Neural cell (in vitro differentiated cells): Measurements from ENCODE around the gene S100PBP. TPM values are rescaled to one million over a fixed set of nuclear protein-coding genes. Genes with fewer than 3 reads are reported as not detected.

Experiments
- H2AFZ ChIP-seq: fragments of 200-600, 300-800 bp; sonication (generic), shearing (Covaris generic); 2 replicates; pipeline ENCODE4 v1.6.0; 2014; ENCODE audit warnings: low read depth, mild to moderate bottlenecking, antibody characterized with exemption, low read length, moderate library complexity
- H3F3A ChIP-seq: fragments of 200-600 bp; shearing (Covaris generic); 2 replicates; pipeline ENCODE4 v1.6.1; 2016; ENCODE audit warnings: mild to moderate bottlenecking, moderate library complexity, mixed read lengths, antibody characterized with exemption, low read length; ENCODE audit not compliant: insufficient read depth, poor library complexity, severe bottlenecking
- H3K27ac ChIP-seq: fragments of 200-600, 300-800 bp; sonication (generic), shearing (Covaris generic); 2 replicates; pipeline ENCODE4 v1.5.1; 2014; ENCODE audit warnings: mild to moderate bottlenecking, low read length, moderate library complexity
- H3K27me3 ChIP-seq: fragments of 300-800, 200-600 bp; sonication (generic), shearing (Covaris generic); 2 replicates; pipeline ENCODE4 v1.6.0; 2014; ENCODE audit warnings: mild to moderate bottlenecking, low read depth, low read length, moderate library complexity; ENCODE audit not compliant: insufficient read depth
- H3K36me3 ChIP-seq: fragments of 300-800, 200-600 bp; sonication (generic), shearing (Covaris generic); 2 replicates; pipeline ENCODE4 v1.5.1; 2014; ENCODE audit warnings: mild to moderate bottlenecking, antibody characterized with exemption, low read length, moderate library complexity; ENCODE audit not compliant: insufficient read depth
- H3K4me2 ChIP-seq: fragments of 300-800, 200-600 bp; sonication (generic), shearing (Covaris generic); 2 replicates; pipeline ENCODE4 v1.6.0; 2014; ENCODE audit warnings: mild to moderate bottlenecking, low read length
- H3K4me3 ChIP-seq: fragments of 300-800, 200-600 bp; sonication (generic), shearing (Covaris generic); 2 replicates; pipeline ENCODE4 v1.5.1; 2014; ENCODE audit warnings: mild to moderate bottlenecking, low read length, moderate library complexity
- H3K79me2 ChIP-seq: fragments of 200-600 bp; shearing (Covaris generic); replicated peaks from 2 replicates; pipeline ENCODE4 v1.6.0; 2014; ENCODE audit warnings: mild to moderate bottlenecking, low read length, moderate library complexity; ENCODE audit not compliant: insufficient read depth
- H3K9ac ChIP-seq: fragments of 300-800, 200-600 bp; sonication (generic), shearing (Covaris generic); 2 replicates; pipeline ENCODE4 v1.6.1; 2016; ENCODE audit warnings: mild to moderate bottlenecking, low read length, mixed read lengths
- H3K9me2 ChIP-seq: fragments of 200-600 bp; shearing (Covaris generic); 2 replicates; pipeline ENCODE4 v1.6.1; 2016; ENCODE audit warnings: mild to moderate bottlenecking, low read length, mixed read lengths; ENCODE audit not compliant: insufficient read depth
- H3K9me3 ChIP-seq: fragments of 200-600, 300-800 bp; sonication (generic), shearing (Covaris generic); 2 replicates; pipeline ENCODE4 v1.6.1; 2016; ENCODE audit warnings: mild to moderate bottlenecking, mixed run types, low read length, moderate library complexity, mixed read lengths
- H4K20me1 ChIP-seq: fragments of 200-600 bp; shearing (Covaris generic); 2 replicates; pipeline ENCODE4 v1.6.1; 2016; ENCODE audit warnings: mild to moderate bottlenecking, mixed run types; ENCODE audit not compliant: insufficient read depth
- EP300 ChIP-seq: fragments of 450-650 bp; conservative IDR thresholded peaks from 2 replicates; pipeline ENCODE4 v1.6.1; 2014; ENCODE audit warnings: antibody characterized with exemption, mild to moderate bottlenecking, moderate library complexity; ENCODE audit not compliant: poor library complexity, severe bottlenecking
- EZH2 ChIP-seq: fragments of 200-600, 300-800 bp; shearing (Covaris generic), sonication (generic); IDR thresholded peaks from 2 replicates; pipeline ENCODE4 v1.6.1; 2014; ENCODE audit warnings: antibody characterized with exemption, low read length, borderline replicate concordance, mild to moderate bottlenecking; ENCODE audit not compliant: insufficient read depth, poor library complexity, severe bottlenecking
- MXI1 ChIP-seq: fragments of 450-650 bp; conservative IDR thresholded peaks from 2 replicates; pipeline ENCODE4 v1.6.1; 2014; ENCODE audit warnings: antibody characterized with exemption, mild to moderate bottlenecking; ENCODE audit not compliant: poor library complexity, severe bottlenecking
- POLR2AphosphoS5 ChIP-seq: IDR thresholded peaks from 2 replicates; pipeline ENCODE4 v1.6.1; 2012
- RAD21 ChIP-seq: fragments of 450-650 bp; conservative IDR thresholded peaks from 2 replicates; pipeline ENCODE4 v1.6.1; 2014; ENCODE audit warnings: antibody characterized with exemption, mild to moderate bottlenecking, moderate library complexity
- SMC3 ChIP-seq: fragments of 450-650 bp; conservative IDR thresholded peaks from 2 replicates; pipeline ENCODE4 v1.6.1; 2014; ENCODE audit warnings: antibody characterized with exemption, mild to moderate bottlenecking, moderate library complexity; ENCODE audit not compliant: poor library complexity
- TAF1 ChIP-seq: IDR thresholded peaks from 2 replicates; pipeline ENCODE4 v1.6.1; 2012; ENCODE audit warnings: low read depth
- polyA plus RNA-seq: library from polyadenylated mRNA; depleted of rRNA; stranded (reverse); fragments of >200 nt; gene quantifications from 2 replicates; pipeline ENCODE4 v1.2.3, GENCODE V29; 2014
- TF ChIP-seq, protein P1 (sequence below): fragments of 450-650 bp; IDR thresholded peaks from 2 replicates; pipeline ENCODE4 v1.5.1; 2014; ENCODE audit warnings: antibody characterized with exemption, mild to moderate bottlenecking, moderate library complexity; ENCODE audit not compliant: poor library complexity, severe bottlenecking
- TF ChIP-seq, protein P2 (sequence below): IDR thresholded peaks from 2 replicates; pipeline ENCODE4 v1.6.1; 2012; ENCODE audit warnings: borderline replicate concordance

The S100PBP gene
- polyA plus RNA-seq, 1 donor from 2014 or later = 77.0 TPM

DNA sequence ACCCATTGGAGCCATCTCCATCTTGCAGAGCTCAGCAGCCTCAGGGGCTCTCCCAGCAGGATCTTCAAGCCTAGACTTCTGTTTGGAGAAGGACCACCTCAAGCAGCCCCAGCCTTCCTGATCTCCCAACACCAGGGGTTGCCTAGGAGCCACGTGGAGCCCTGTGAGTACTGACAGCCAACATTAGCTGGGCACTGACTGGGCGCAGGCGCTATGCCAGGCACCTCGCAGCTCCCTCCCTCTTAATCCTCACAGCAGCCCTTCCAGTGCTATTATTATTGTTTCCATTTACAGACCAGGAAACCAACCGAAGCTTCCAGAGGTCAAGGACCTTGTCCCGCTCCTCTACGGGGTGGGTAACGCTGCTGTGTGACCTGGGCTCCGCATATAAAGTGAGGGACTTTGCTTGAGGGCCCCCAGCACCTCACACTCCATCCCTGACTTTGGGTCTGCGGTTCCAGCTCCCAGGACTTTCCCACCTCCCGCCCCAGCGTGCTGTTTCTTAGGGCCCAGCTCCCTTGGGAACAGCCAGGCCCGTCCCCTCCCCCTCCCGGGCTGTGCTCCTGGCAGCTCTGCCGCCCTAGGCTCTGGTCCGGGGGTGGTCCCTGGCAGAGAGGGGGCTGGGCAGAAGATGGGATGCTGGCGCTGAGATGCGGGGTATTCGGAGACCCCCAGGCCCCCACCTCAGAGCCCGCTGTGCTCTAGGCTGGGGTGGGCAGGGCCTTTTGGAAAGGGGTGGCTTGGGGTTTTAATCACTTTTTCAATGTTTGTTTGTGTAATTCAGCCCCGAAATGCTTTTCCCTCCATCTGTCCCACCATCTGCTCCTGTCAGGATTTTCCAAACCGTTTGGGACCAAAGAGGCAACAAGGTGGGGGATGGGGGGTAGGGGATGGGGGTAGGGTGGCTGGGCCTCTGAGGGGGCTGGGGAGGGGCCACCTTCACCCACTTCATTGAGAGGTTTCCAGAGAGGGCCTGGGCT is 64.7 kb downstream of the S100PBP start:
- H3K9me3 ChIP-seq = no peaks in the 10 kb centered on the region
- H4K20me1 ChIP-seq = no peaks in the 10 kb centered on the region
- H3K27me3 ChIP-seq = peaks cover 20% of the 10 kb centered on the region
- H3K9ac ChIP-seq = no peak overlapping the region
- H3K27ac ChIP-seq = no peak overlapping the region
- TF ChIP-seq, protein P1, sequence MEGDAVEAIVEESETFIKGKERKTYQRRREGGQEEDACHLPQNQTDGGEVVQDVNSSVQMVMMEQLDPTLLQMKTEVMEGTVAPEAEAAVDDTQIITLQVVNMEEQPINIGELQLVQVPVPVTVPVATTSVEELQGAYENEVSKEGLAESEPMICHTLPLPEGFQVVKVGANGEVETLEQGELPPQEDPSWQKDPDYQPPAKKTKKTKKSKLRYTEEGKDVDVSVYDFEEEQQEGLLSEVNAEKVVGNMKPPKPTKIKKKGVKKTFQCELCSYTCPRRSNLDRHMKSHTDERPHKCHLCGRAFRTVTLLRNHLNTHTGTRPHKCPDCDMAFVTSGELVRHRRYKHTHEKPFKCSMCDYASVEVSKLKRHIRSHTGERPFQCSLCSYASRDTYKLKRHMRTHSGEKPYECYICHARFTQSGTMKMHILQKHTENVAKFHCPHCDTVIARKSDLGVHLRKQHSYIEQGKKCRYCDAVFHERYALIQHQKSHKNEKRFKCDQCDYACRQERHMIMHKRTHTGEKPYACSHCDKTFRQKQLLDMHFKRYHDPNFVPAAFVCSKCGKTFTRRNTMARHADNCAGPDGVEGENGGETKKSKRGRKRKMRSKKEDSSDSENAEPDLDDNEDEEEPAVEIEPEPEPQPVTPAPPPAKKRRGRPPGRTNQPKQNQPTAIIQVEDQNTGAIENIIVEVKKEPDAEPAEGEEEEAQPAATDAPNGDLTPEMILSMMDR = no peak
- TF ChIP-seq EZH2 (no peak), MXI1 (no peak), RAD21 (no peak), POLR2AphosphoS5 (no peak), SMC3 (no peak), EP300 (no peak), TAF1 (no peak)
- TF ChIP-seq, protein P2, sequence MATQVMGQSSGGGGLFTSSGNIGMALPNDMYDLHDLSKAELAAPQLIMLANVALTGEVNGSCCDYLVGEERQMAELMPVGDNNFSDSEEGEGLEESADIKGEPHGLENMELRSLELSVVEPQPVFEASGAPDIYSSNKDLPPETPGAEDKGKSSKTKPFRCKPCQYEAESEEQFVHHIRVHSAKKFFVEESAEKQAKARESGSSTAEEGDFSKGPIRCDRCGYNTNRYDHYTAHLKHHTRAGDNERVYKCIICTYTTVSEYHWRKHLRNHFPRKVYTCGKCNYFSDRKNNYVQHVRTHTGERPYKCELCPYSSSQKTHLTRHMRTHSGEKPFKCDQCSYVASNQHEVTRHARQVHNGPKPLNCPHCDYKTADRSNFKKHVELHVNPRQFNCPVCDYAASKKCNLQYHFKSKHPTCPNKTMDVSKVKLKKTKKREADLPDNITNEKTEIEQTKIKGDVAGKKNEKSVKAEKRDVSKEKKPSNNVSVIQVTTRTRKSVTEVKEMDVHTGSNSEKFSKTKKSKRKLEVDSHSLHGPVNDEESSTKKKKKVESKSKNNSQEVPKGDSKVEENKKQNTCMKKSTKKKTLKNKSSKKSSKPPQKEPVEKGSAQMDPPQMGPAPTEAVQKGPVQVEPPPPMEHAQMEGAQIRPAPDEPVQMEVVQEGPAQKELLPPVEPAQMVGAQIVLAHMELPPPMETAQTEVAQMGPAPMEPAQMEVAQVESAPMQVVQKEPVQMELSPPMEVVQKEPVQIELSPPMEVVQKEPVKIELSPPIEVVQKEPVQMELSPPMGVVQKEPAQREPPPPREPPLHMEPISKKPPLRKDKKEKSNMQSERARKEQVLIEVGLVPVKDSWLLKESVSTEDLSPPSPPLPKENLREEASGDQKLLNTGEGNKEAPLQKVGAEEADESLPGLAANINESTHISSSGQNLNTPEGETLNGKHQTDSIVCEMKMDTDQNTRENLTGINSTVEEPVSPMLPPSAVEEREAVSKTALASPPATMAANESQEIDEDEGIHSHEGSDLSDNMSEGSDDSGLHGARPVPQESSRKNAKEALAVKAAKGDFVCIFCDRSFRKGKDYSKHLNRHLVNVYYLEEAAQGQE = no peak
- no peak overlapping the region for H2AFZ ChIP-seq
- H3K36me3 ChIP-seq = no peaks in the 10 kb centered on the region
- H3K79me2 ChIP-seq = no peaks in the 10 kb centered on the region
- H3F3A ChIP-seq = no peaks in the 10 kb centered on the region
- no peak overlapping the region for H3K4me2 ChIP-seq
- H3K4me3 ChIP-seq = no peak overlapping the region
- H3K9me2 ChIP-seq = no peaks in the 10 kb centered on the region

DNA sequence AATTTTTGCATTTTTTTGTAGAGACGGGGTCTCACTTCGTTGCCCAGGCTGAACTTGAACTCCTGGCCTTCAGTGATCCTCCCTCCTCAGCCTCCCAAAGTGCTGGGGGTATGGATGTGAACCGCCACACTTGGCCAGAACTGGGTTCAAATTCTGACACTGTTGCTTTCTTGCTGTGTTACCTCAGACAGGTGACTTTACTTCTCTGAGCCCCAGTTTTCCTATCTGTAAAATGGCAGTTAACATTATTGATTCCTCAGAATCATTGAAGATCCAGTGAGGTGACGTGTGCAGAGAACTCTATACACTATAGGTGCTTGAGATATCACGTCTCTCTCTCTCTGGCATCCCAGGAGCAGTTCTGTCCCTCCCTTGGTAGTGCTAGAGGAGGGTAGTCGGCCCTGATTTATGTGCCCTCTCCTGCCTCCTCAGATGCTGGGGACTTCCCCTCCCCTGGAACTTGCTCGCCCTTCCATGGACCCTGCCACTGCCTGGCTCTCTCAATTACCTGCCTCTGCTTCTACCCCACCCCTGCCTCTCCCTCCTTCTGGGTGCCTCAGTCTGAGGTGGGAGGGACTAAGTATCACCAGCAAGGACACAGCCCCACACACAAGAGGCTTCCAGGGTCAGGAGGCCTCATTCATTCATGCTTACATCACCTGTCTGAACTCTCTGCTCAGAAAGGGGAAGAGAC is 66.0 kb downstream of the S100PBP start:
- Histone ChIP-seq H3K27ac (no peak overlapping the region), H4K20me1 (no peaks in the 10 kb centered on the region), H3K27me3 (peaks cover 30% of the 10 kb centered on the region), H3K9ac (no peak overlapping the region), H2AFZ (no peak overlapping the region), H3K4me2 (no peak overlapping the region), H3K79me2 (no peaks in the 10 kb centered on the region), H3F3A (no peaks in the 10 kb centered on the region), H3K9me3 (no peaks in the 10 kb centered on the region), H3K9me2 (no peaks in the 10 kb centered on the region), H3K4me3 (no peak overlapping the region), H3K36me3 (no peaks in the 10 kb centered on the region)
- TF ChIP-seq POLR2AphosphoS5 (no peak), SMC3 (no peak), RAD21 (no peak), EZH2 (no peak)
- TF ChIP-seq, protein P2 = no peak
